WTC11 (cell line): ENCODE results near the gene CRISP1. TPM values are rescaled to one million over a fixed set of nuclear protein-coding genes. Genes with fewer than 3 reads are reported as not detected.

ENCODE experiments used
- ATAC-seq: fragments of 200-7000 bp; cut with Tn5 transposase; 2 replicates; pipeline ENCODE4 v1.10.0; 2021; ENCODE audit warnings: mild to moderate bottlenecking, moderate library complexity
- CTCF ChIA-PET: fragments of 300-600 bp; sonication (Branson Sonifier 250); formaldehyde crosslinking; loops from one replicate; lab custom pipeline; 2021; ENCODE audit warnings: antibody characterized with exemption; lab: Charles Lee
- POLR2A ChIA-PET: fragments of 350-600 bp; sonication (Branson Sonifier 250); formaldehyde crosslinking; loops from one replicate; lab custom pipeline; 2021; ENCODE audit warnings: antibody characterized with exemption; lab: Charles Lee
- DNase-seq: peaks from one replicate; pipeline ENCODE4 v3.0.0; 2021; ENCODE audit warnings: low spot score
- H3K27ac Mint-ChIP-seq: 2 replicates; pipeline ENCODE4 v1.8.0; 2021; ENCODE audit warnings: mixed read lengths
- H3K27me3 Mint-ChIP-seq: 2 replicates; pipeline ENCODE4 v1.8.0; 2021; ENCODE audit warnings: low read depth, mild to moderate bottlenecking, moderate library complexity, mixed read lengths
- H3K36me3 Mint-ChIP-seq: 2 replicates; pipeline ENCODE4 v1.8.0; 2021; ENCODE audit warnings: mixed read lengths
- H3K4me1 Mint-ChIP-seq: 2 replicates; pipeline ENCODE4 v1.8.0; 2022; ENCODE audit warnings: mixed read lengths
- H3K4me3 Mint-ChIP-seq: 2 replicates; pipeline ENCODE4 v1.8.0; 2021; ENCODE audit warnings: mild to moderate bottlenecking, moderate library complexity, mixed read lengths
- H3K9me3 Mint-ChIP-seq: 2 replicates; pipeline ENCODE4 v1.8.0; 2021; ENCODE audit warnings: mixed read lengths
- AFF4 ChIP-seq: sonication (generic); formaldehyde crosslinking; IDR thresholded peaks from 2 replicates; pipeline ENCODE4 v1.8.1; 2023; ENCODE audit warnings: mild to moderate bottlenecking, missing genetic modification reagents, borderline replicate concordance
- ARID4B ChIP-seq: sonication (generic); formaldehyde crosslinking; IDR thresholded peaks from 2 replicates; pipeline ENCODE4 v1.8.0; 2023; ENCODE audit warnings: missing genetic modification reagents, mild to moderate bottlenecking, borderline replicate concordance
- ATF2 ChIP-seq: sonication (generic); formaldehyde crosslinking; IDR thresholded peaks from 2 replicates; pipeline ENCODE4 v1.8.1; 2022; ENCODE audit warnings: low read depth, missing genetic modification reagents, borderline replicate concordance
- FOXP1 ChIP-seq: sonication (generic); formaldehyde crosslinking; IDR thresholded peaks from 2 replicates; pipeline ENCODE4 v1.8.0; 2022; ENCODE audit warnings: missing genetic modification reagents, mild to moderate bottlenecking, moderate library complexity, borderline replicate concordance
- NFATC4 ChIP-seq: fragments of 250-450 bp; sonication (Bioruptor Pico); IDR thresholded peaks from 2 replicates; pipeline ENCODE4 v1.9.0; 2021; ENCODE audit warnings: mild to moderate bottlenecking
- NFYB ChIP-seq: sonication (generic); formaldehyde crosslinking; conservative IDR thresholded peaks from 2 replicates; pipeline ENCODE4 v1.8.0; 2022; ENCODE audit warnings: low read depth, missing genetic modification reagents
- RELA ChIP-seq: sonication (generic); formaldehyde crosslinking; IDR thresholded peaks from 2 replicates; pipeline ENCODE4 v1.8.1; 2022; ENCODE audit warnings: missing genetic modification reagents, mild to moderate bottlenecking, borderline replicate concordance
- STAT6 ChIP-seq: sonication (generic); formaldehyde crosslinking; conservative IDR thresholded peaks from 2 replicates; pipeline ENCODE4 v1.8.1; 2023; ENCODE audit warnings: mild to moderate bottlenecking, low read depth, missing genetic modification reagents, moderate library complexity
- ZNF219 ChIP-seq: sonication (generic); formaldehyde crosslinking; IDR thresholded peaks from 2 replicates; pipeline ENCODE4 v1.8.0; 2023; ENCODE audit warnings: missing genetic modification reagents, mild to moderate bottlenecking, borderline replicate concordance
- ZNF263 ChIP-seq: sonication (generic); formaldehyde crosslinking; IDR thresholded peaks from 2 replicates; pipeline ENCODE4 v1.8.1; 2022; ENCODE audit warnings: low read depth, mild to moderate bottlenecking, moderate library complexity, missing genetic modification reagents
- ZNF416 ChIP-seq: fragments of 250-450 bp; sonication (Bioruptor Pico); IDR thresholded peaks from 2 replicates; pipeline ENCODE4 v1.9.0; 2021; ENCODE audit warnings: mild to moderate bottlenecking, inconsistent platforms
- ZNF423 ChIP-seq: fragments of 250-450 bp; sonication (Bioruptor Pico); IDR thresholded peaks from 2 replicates; pipeline ENCODE4 v2.1.2; 2022; ENCODE audit warnings: mild to moderate bottlenecking, moderate library complexity
- ZNF425 ChIP-seq: fragments of 250-450 bp; sonication (Bioruptor Pico); conservative IDR thresholded peaks from 2 replicates; pipeline ENCODE4 v1.9.0; 2021; ENCODE audit warnings: mild to moderate bottlenecking
- total RNA-seq: library from RNA; stranded (reverse); gene quantifications from 3 replicates; pipeline ENCODE4 v1.2.3, GENCODE V29; 2021

Gene CRISP1
- total RNA-seq, 1 experiment from 2014 or later: not detected

- Mint-ChIP-seq H3K27me3 (no peaks in the 10 kb centered on the region), H3K36me3 (0 out of 2 replicates have a peak, but pooled peaks cover 5% of the 10 kb centered on the region), H3K9me3 (peaks cover 22% of the 10 kb centered on the region)
- TF ChIP-seq NFYB (CRISPR knock-in tag) (no peak), ATF2 (CRISPR knock-in tag) (no peak), ZNF219 (CRISPR knock-in tag) (no peak), NFATC4 (no peak)
- TF ChIP-seq, all 79 proteins: peak for 0
- CTCF ChIA-PET: no interaction called here
- DNase-seq (no peak), ATAC-seq (no peak)
- H3K4me1 Mint-ChIP-seq: no peaks in the 10 kb centered on the region
- POLR2A ChIA-PET: no interaction called here
- H3K27ac Mint-ChIP-seq: no peak overlapping the region
- no peak overlapping the region for H3K4me3 Mint-ChIP-seq
Measured at GRCh38 chr6:49813248-49813647, 53.1 kb downstream of the CRISP1 start.

- Mint-ChIP-seq H3K36me3 (0 out of 2 replicates have a peak, but pooled peaks cover 5% of the 10 kb centered on the region), H3K9me3 (peaks cover 31% of the 10 kb centered on the region), H3K4me3 (no peak overlapping the region), H3K4me1 (no peaks in the 10 kb centered on the region), H3K27ac (no peak overlapping the region), H3K27me3 (no peaks in the 10 kb centered on the region)
- DNase-seq (no peak), ATAC-seq (no peak)
- ChIA-PET POLR2A (no interaction called here), CTCF (no interaction called here)
- TF ChIP-seq ZNF263 (CRISPR knock-in tag) (no peak), ARID4B (no peak), FOXP1 (CRISPR knock-in tag) (no peak), ZNF423 (CRISPR knock-in tag) (no peak), RELA (CRISPR knock-in tag) (no peak), AFF4 (CRISPR knock-in tag) (no peak), ZNF425 (CRISPR knock-in tag) (no peak), ZNF416 (CRISPR knock-in tag) (no peak), STAT6 (CRISPR knock-in tag) (no peak)
Measured at GRCh38 chr6:49806145-49806544, 60.2 kb downstream of the CRISP1 start.
